ENCODE measurements around the gene CHAC1.

Gene CHAC1

GRCh38 chr15:40922608-40923005 lies 30.7 kb upstream of the CHAC1 start:
- no peak overlapping the region for H3K27ac ChIP-seq
- no peak for DNase-seq (ENCODE audit: low read depth, low spot score)

- H3K27ac ChIP-seq = no peak overlapping the region
- DNase-seq (ENCODE audit: low read depth, low spot score) = no peak
These were observed 29.7 kb upstream of the CHAC1 start for GRCh38 chr15:40923551-40923950.

- no peak for DNase-seq (ENCODE audit: low read depth, low spot score)
- H3K27ac ChIP-seq = no peak overlapping the region
These were observed 27.8 kb upstream of the CHAC1 start for GRCh38 chr15:40925495-40925862.

GRCh38 chr15:40925863-40926658 lies 27.2 kb upstream of the CHAC1 start:
- H3K27ac ChIP-seq = no peak overlapping the region
- no peak for DNase-seq (ENCODE audit: low read depth, low spot score)

- DNase-seq (ENCODE audit: low read depth, low spot score) = no peak
- H3K27ac ChIP-seq = no peak overlapping the region
These were observed 26.4 kb upstream of the CHAC1 start for GRCh38 chr15:40926659-40927494.

- DNase-seq (ENCODE audit: low read depth, low spot score) = no peak
These were observed 25.8 kb upstream of the CHAC1 start for GRCh38 chr15:40927495-40927872.

GRCh38 chr15:40927873-40928806 lies 25.1 kb upstream of the CHAC1 start:
- H3K27ac ChIP-seq = no peak overlapping the region
- no peak for DNase-seq (ENCODE audit: low read depth, low spot score)

More at GRCh38 chr15:40927495-40927872, 25.8 kb upstream of the CHAC1 start:
- H3K27ac ChIP-seq = no peak overlapping the region

GRCh38 chr15:40928821-40929659 lies 24.2 kb upstream of the CHAC1 start, which contains the start of gene DLL4:
TSS of gene DLL4 (plus strand) at chr15:40929340. CDS start at chr15:40929669, 329 bp downstream.
- DNase-seq (ENCODE audit: low read depth, low spot score) = no peak
- no peak within 1 kb of the TSS for H3K27ac ChIP-seq

- H3K27ac ChIP-seq = no peak overlapping the region
- no peak for DNase-seq (ENCODE audit: low read depth, low spot score)
These were observed 23.4 kb upstream of the CHAC1 start for GRCh38 chr15:40929660-40930429.

- no peak for DNase-seq (ENCODE audit: low read depth, low spot score)
These were observed 22.6 kb upstream of the CHAC1 start for GRCh38 chr15:40930430-40931299.

GRCh38 chr15:40931300-40932142 lies 21.8 kb upstream of the CHAC1 start:
- H3K27ac ChIP-seq = no peak overlapping the region
- no peak for DNase-seq (ENCODE audit: low read depth, low spot score)

More at GRCh38 chr15:40930430-40931299, 22.6 kb upstream of the CHAC1 start:
- no peak overlapping the region for H3K27ac ChIP-seq

GRCh38 chr15:40932156-40932555 lies 21.1 kb upstream of the CHAC1 start:
- DNase-seq (ENCODE audit: low read depth, low spot score) = no peak
- H3K27ac ChIP-seq = no peak overlapping the region

- no peak overlapping the region for H3K27ac ChIP-seq
- DNase-seq (ENCODE audit: low read depth, low spot score) = no peak
These were observed 20.4 kb upstream of the CHAC1 start for GRCh38 chr15:40932649-40933516.

- no peak for DNase-seq (ENCODE audit: low read depth, low spot score)
- H3K27ac ChIP-seq = no peak overlapping the region
These were observed 19.8 kb upstream of the CHAC1 start for GRCh38 chr15:40933517-40933902.

GRCh38 chr15:40934457-40934856 lies 18.8 kb upstream of the CHAC1 start:
- no peak for DNase-seq (ENCODE audit: low read depth, low spot score)
- no peak overlapping the region for H3K27ac ChIP-seq

GRCh38 chr15:40936234-40936708 lies 17.0 kb upstream of the CHAC1 start:
- no peak for DNase-seq (ENCODE audit: low read depth, low spot score)
- H3K27ac ChIP-seq = no peak overlapping the region
